K562 (cell line): Measurements from ENCODE around the gene BMP10. TPM values are rescaled to one million over a fixed set of nuclear protein-coding genes. Genes with fewer than 3 reads are reported as not detected.

ENCODE experiments used
- CBX8 ChIP-seq: fragments of 200-600 bp; sonication (generic); IDR thresholded peaks from 2 replicates; pipeline ENCODE4 v1.6.1; 2012; ENCODE audit warnings: borderline replicate concordance, mixed run types, low read depth, mild to moderate bottlenecking, moderate library complexity, mixed read lengths, low read length, control low read depth, inconsistent platforms; ENCODE audit not compliant: poor library complexity, severe bottlenecking; ENCODE audit errors: extremely low read depth
- CLOCK ChIP-seq: fragments of 250-450 bp; sonication (Bioruptor Pico); IDR thresholded peaks from 2 replicates; pipeline ENCODE4 v1.4.0; 2020; ENCODE audit warnings: mild to moderate bottlenecking, moderate library complexity, borderline replicate concordance
- HEY1 ChIP-seq: fragments of 250-450 bp; sonication (Bioruptor Pico); IDR thresholded peaks from 2 replicates; pipeline ENCODE4 v1.5.0; 2020; ENCODE audit warnings: mild to moderate bottlenecking, moderate library complexity, borderline replicate concordance
- HLTF ChIP-seq: fragments of 450-650 bp; IDR thresholded peaks from 2 replicates; pipeline ENCODE4 v1.6.1; 2016
- KLF10 ChIP-seq: fragments of 250-450 bp; sonication (Bioruptor Pico); IDR thresholded peaks from 2 replicates; pipeline ENCODE4 v1.6.1; 2021; ENCODE audit warnings: matching md5 sums
- MYNN ChIP-seq, 2 experiments: sonication (generic); formaldehyde crosslinking in 1 of 2; IDR thresholded peaks; 2 replicates each; pipeline versions ENCODE4 v1.5.0 to v1.6.1; 2016 to 2020; ENCODE audit warnings: antibody characterized with exemption in 1 of 2, missing genetic modification reagents in 1 of 2
- NCOA2 ChIP-seq, 2 experiments: fragments of 450-650 bp; IDR thresholded peaks; 2 replicates each; pipeline ENCODE4 v1.6.1; 2018; ENCODE audit warnings: mild to moderate bottlenecking in 2 of 2, moderate library complexity in 1 of 2; ENCODE audit not compliant: partially characterized antibody in 2 of 2
- NFXL1 ChIP-seq: fragments of 450-650 bp; formaldehyde crosslinking; IDR thresholded peaks from 2 replicates; pipeline ENCODE4 v1.4.0; 2021; ENCODE audit warnings: mild to moderate bottlenecking
- POU5F1 ChIP-seq: fragments of 150-350 bp; IDR thresholded peaks from 2 replicates; pipeline ENCODE4 v1.6.1; 2014; ENCODE audit warnings: borderline replicate concordance, low read length, low read depth, mild to moderate bottlenecking; ENCODE audit not compliant: partially characterized antibody
- SLC30A9 ChIP-seq: fragments of 250-450 bp; sonication (Bioruptor Pico); IDR thresholded peaks from 2 replicates; pipeline ENCODE4 v1.8.0; 2022; ENCODE audit warnings: mild to moderate bottlenecking, moderate library complexity
- TGIF2 ChIP-seq: sonication (generic); formaldehyde crosslinking; IDR thresholded peaks from 2 replicates; pipeline ENCODE4 v1.8.1; 2022; ENCODE audit warnings: mild to moderate bottlenecking, missing genetic modification reagents, moderate library complexity
- ZNF24 ChIP-seq: fragments of 450-650 bp; IDR thresholded peaks from 2 replicates; pipeline ENCODE4 v1.6.1; 2016
- ZNF280B ChIP-seq: fragments of 250-450 bp; sonication (Bioruptor Pico); IDR thresholded peaks from 2 replicates; pipeline ENCODE4 v1.5.1; 2021; ENCODE audit warnings: mild to moderate bottlenecking
- ZNF785 ChIP-seq: fragments of 250-450 bp; sonication (Bioruptor Pico); IDR thresholded peaks from 2 replicates; pipeline ENCODE4 v1.4.0; 2020; ENCODE audit warnings: mild to moderate bottlenecking
- polyA plus RNA-seq, 8 experiments: library from polyadenylated mRNA; depleted of rRNA in 4 of 8; stranded (reverse) in 5 of 8; unstranded in 3 of 8; fragments of >200 nt; fragmentation: Nextera tagmentation in 2 of 8; fragmentation: Illumina TruSeq in 1 of 8; extraction: Ambion mirVana in 2 of 8; extraction: Trizol in 1 of 8; gene quantifications; 2 replicates each; pipeline versions ENCODE4 v1.2.1 to v1.2.3, GENCODE V29; 2011 to 2014; ENCODE audit warnings: inconsistent platforms in 1 of 8, missing spikeins in 1 of 8
- total RNA-seq, 7 experiments: library from RNA; depleted of rRNA in 6 of 7; stranded (reverse); fragments of >200 nt in 6 of 7; fragmentation: Illumina TruSeq in 2 of 7; extraction: Trizol in 2 of 7; gene quantifications; 2 replicates each; pipeline versions ENCODE4 v1.2.1 to v1.2.3, GENCODE V29; 2011 to 2021; ENCODE audit warnings: low replicate concordance in 1 of 7
- TF ChIP-seq, protein P1 (sequence below): fragments of 450-650 bp; formaldehyde crosslinking; IDR thresholded peaks from 2 replicates; pipeline ENCODE4 v1.4.0; 2022; ENCODE audit warnings: missing genetic modification characterization
- TF ChIP-seq, protein P2 (sequence below): fragments of 450-650 bp; formaldehyde crosslinking; IDR thresholded peaks from 2 replicates; pipeline ENCODE4 v1.4.0; 2020; ENCODE audit warnings: mild to moderate bottlenecking, moderate library complexity
- TF ChIP-seq, protein P3 (sequence below): sonication (generic); formaldehyde crosslinking; IDR thresholded peaks from 2 replicates; pipeline ENCODE4 v1.8.1; 2023; ENCODE audit warnings: mild to moderate bottlenecking, missing genetic modification reagents
- TF ChIP-seq, protein P4 (sequence below): fragments of 450-650 bp; IDR thresholded peaks from 2 replicates; pipeline ENCODE4 v1.6.1; 2014; ENCODE audit warnings: low read depth, mild to moderate bottlenecking, moderate library complexity, borderline replicate concordance

Gene BMP10
- total and polyA plus RNA-seq, 9 of the 15 experiments (the other 6 are each of a cell fraction or from before 2014, with no cell fraction given) = 0.11 to 0.91 (median 0.43) TPM

- no peak for TF ChIP-seq CLOCK (CRISPR knock-in tag)
- TF ChIP-seq KLF10 (CRISPR knock-in tag) = no peak
- no peak for TF ChIP-seq ZNF785 (CRISPR knock-in tag)
- no peak for TF ChIP-seq TGIF2 (CRISPR knock-in tag)
- TF ChIP-seq NFXL1 (CRISPR knock-in tag) = no peak
- TF ChIP-seq, protein P1, sequence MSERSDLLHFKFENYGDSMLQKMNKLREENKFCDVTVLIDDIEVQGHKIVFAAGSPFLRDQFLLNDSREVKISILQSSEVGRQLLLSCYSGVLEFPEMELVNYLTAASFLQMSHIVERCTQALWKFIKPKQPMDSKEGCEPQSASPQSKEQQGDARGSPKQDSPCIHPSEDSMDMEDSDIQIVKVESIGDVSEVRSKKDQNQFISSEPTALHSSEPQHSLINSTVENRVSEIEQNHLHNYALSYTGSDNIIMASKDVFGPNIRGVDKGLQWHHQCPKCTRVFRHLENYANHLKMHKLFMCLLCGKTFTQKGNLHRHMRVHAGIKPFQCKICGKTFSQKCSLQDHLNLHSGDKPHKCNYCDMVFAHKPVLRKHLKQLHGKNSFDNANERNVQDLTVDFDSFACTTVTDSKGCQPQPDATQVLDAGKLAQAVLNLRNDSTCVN = no peak
- no peak for TF ChIP-seq HEY1 (CRISPR knock-in tag)
- no peak for TF ChIP-seq ZNF280B (CRISPR knock-in tag)
- TF ChIP-seq NCOA2 (IDR thresholded peaks at IDR 0.05; ENCODE audit: partially characterized antibody in 2 of 2) = no peak
- no peak for TF ChIP-seq SLC30A9
- TF ChIP-seq, protein P2, sequence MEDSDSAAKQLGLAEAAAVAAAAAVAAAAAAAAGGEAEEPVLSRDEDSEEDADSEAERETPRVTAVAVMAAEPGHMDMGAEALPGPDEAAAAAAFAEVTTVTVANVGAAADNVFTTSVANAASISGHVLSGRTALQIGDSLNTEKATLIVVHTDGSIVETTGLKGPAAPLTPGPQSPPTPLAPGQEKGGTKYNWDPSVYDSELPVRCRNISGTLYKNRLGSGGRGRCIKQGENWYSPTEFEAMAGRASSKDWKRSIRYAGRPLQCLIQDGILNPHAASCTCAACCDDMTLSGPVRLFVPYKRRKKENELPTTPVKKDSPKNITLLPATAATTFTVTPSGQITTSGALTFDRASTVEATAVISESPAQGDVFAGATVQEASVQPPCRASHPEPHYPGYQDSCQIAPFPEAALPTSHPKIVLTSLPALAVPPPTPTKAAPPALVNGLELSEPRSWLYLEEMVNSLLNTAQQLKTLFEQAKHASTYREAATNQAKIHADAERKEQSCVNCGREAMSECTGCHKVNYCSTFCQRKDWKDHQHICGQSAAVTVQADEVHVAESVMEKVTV (CRISPR knock-in tag) = no peak; the same call in 1 of the 2 replicates
- 0 out of 2 replicates have a peak, but pooled peaks have one; percentile 14 for TF ChIP-seq MYNN (IDR thresholded peaks at IDR 0.05)
- no peak for TF ChIP-seq MYNN (CRISPR knock-in tag; IDR thresholded peaks at IDR 0.05)
- TF ChIP-seq, protein P3, sequence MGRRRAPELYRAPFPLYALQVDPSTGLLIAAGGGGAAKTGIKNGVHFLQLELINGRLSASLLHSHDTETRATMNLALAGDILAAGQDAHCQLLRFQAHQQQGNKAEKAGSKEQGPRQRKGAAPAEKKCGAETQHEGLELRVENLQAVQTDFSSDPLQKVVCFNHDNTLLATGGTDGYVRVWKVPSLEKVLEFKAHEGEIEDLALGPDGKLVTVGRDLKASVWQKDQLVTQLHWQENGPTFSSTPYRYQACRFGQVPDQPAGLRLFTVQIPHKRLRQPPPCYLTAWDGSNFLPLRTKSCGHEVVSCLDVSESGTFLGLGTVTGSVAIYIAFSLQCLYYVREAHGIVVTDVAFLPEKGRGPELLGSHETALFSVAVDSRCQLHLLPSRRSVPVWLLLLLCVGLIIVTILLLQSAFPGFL (CRISPR knock-in tag) = no peak
- TF ChIP-seq POU5F1 = no peak
- TF ChIP-seq HLTF = no peak
- TF ChIP-seq CBX8 = no peak
- no peak for TF ChIP-seq ZNF24
- TF ChIP-seq, protein P4, sequence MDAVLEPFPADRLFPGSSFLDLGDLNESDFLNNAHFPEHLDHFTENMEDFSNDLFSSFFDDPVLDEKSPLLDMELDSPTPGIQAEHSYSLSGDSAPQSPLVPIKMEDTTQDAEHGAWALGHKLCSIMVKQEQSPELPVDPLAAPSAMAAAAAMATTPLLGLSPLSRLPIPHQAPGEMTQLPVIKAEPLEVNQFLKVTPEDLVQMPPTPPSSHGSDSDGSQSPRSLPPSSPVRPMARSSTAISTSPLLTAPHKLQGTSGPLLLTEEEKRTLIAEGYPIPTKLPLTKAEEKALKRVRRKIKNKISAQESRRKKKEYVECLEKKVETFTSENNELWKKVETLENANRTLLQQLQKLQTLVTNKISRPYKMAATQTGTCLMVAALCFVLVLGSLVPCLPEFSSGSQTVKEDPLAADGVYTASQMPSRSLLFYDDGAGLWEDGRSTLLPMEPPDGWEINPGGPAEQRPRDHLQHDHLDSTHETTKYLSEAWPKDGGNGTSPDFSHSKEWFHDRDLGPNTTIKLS = no peak
Observed at GRCh38 chr2:68849579-68850030, 21.6 kb downstream of the BMP10 start (continued).
